Fibroblast of skin of right quadriceps (primary cell): ENCODE data around the gene ASTL.

ENCODE experiments used
- DNase-seq: peaks from one replicate; pipeline ENCODE4 v3.0.0-alpha.2; 2013

ASTL gene

GRCh38 chr2:96158554-96158940, 20.2 kb upstream of the ASTL start:
- DNase-seq, result no peak

- peak; percentile 38 for DNase-seq
These were observed 19.6 kb upstream of the ASTL start for GRCh38 chr2:96157649-96158553.

- no peak for DNase-seq
These were observed 18.8 kb upstream of the ASTL start for GRCh38 chr2:96156926-96157648.

- no peak for DNase-seq
These were observed 17.9 kb upstream of the ASTL start for GRCh38 chr2:96156011-96156820.

- no peak for DNase-seq
These were observed 16.4 kb upstream of the ASTL start for GRCh38 chr2:96154506-96155380.

- DNase-seq, result no peak
These were observed 15.7 kb upstream of the ASTL start for GRCh38 chr2:96153991-96154431.

- DNase-seq, result no peak
These were observed 15.0 kb upstream of the ASTL start for GRCh38 chr2:96153291-96153713.

- no peak for DNase-seq
These were observed 14.2 kb upstream of the ASTL start for GRCh38 chr2:96152304-96153161.

- no peak for DNase-seq
These were observed 13.4 kb upstream of the ASTL start for GRCh38 chr2:96151595-96152303.

GRCh38 chr2:96150791-96151594, 12.7 kb upstream of the ASTL start:
- DNase-seq, result no peak

- DNase-seq, result no peak
These were observed 11.8 kb upstream of the ASTL start for GRCh38 chr2:96150007-96150640.

GRCh38 chr2:96148410-96149217, 10.3 kb upstream of the ASTL start:
- peak; percentile 89 for DNase-seq

- no peak for DNase-seq
These were observed 9.4 kb upstream of the ASTL start for GRCh38 chr2:96147593-96148201.

- peak; percentile 18 for DNase-seq
These were observed 8.7 kb upstream of the ASTL start for GRCh38 chr2:96146881-96147592.

- no peak for DNase-seq
These were observed 8.0 kb upstream of the ASTL start for GRCh38 chr2:96146153-96146880.

GRCh38 chr2:96145848-96146152, 7.5 kb upstream of the ASTL start:
- no peak for DNase-seq
